ENCODE results near the gene BAG1. TPM values are rescaled to one million over a fixed set of nuclear protein-coding genes. Genes with fewer than 3 reads are reported as not detected.

Gene BAG1
- total and polyA plus RNA-seq, 12 donors: 71.9 to 159 (median 132) TPM

- no peaks in the 10 kb centered on the region for H3K9me3 ChIP-seq
- peaks cover under 1 to 100% (median 79%) of the 10 kb centered on the region in 9 donors for H3K36me3 ChIP-seq
- no peaks in the 10 kb centered on the region for H3K27me3 ChIP-seq
- intact Hi-C loops (cut with DNase I): loop anchor here in 2 of 10 donors (10.0 kb wide), 2 partner anchors 61 to 71 kb away; no protein-coding TSS in a partner anchor
- H3K27ac ChIP-seq: no peak overlapping the region
- no peaks in the 10 kb centered on the region for H3K4me1 ChIP-seq
- ATAC-seq (no peak), DNase-seq (no peak)
- H3K4me3 ChIP-seq: no peak overlapping the region
- WGBS, 2 donors: 77 to 90% methylated on average over 3 of the region's 3 CpGs
- TF ChIP-seq CTCF (IDR thresholded peaks at IDR 0.05): no peak
Measured at GRCh38 chr9:33273266-33273971, 8.9 kb upstream of the BAG1 start.

- WGBS, 2 donors: 96 to 100% methylated on average over 1 of the region's 1 CpG
- DNase-seq: no peak
- H3K36me3 ChIP-seq: peaks cover 0 to 100% (median 73%) of the 10 kb centered on the region in 9 donors
- H3K27ac ChIP-seq: no peak overlapping the region
- no peak for TF ChIP-seq CTCF (IDR thresholded peaks at IDR 0.05)
- no peak for ATAC-seq
- peaks cover 0 to 6% (median 0%) of the 10 kb centered on the region in 9 donors for H3K4me1 ChIP-seq
- H3K4me3 ChIP-seq: no peak overlapping the region
- no peaks in the 10 kb centered on the region for H3K27me3 ChIP-seq
- no peaks in the 10 kb centered on the region for H3K9me3 ChIP-seq
- intact Hi-C loops (cut with DNase I): loop anchor here in 2 of 10 donors (10.0 kb wide), 2 partner anchors 63 to 73 kb away; no protein-coding TSS in a partner anchor
Measured at GRCh38 chr9:33272061-33272460, 7.6 kb upstream of the BAG1 start.

- Histone ChIP-seq H3K27ac (no peak overlapping the region), H3K4me1 (peaks cover 4 to 24% (median 12%) of the 10 kb centered on the region in 9 donors), H3K4me3 (no peak overlapping the region), H3K27me3 (no peaks in the 10 kb centered on the region), H3K36me3 (peaks cover 0 to 93% (median 59%) of the 10 kb centered on the region in 9 donors), H3K9me3 (no peaks in the 10 kb centered on the region)
- 98% methylated on average over 3 of the region's 3 CpGs for WGBS, 2 donors
- intact Hi-C loops (cut with DNase I): loop anchor here in 2 of 10 donors (10.0 kb wide), 2 partner anchors 65 to 75 kb away; no protein-coding TSS in a partner anchor
- DNase-seq (no peak), ATAC-seq (no peak)
- TF ChIP-seq CTCF (IDR thresholded peaks at IDR 0.05): no peak
Measured at GRCh38 chr9:33270146-33270545, 5.6 kb upstream of the BAG1 start.

- Histone ChIP-seq H3K27me3 (no peaks in the 10 kb centered on the region), H3K4me1 (peaks cover 4 to 39% (median 27%) of the 10 kb centered on the region in 9 donors), H3K27ac (no peak overlapping the region), H3K36me3 (peaks cover 0 to 69% (median 43%) of the 10 kb centered on the region in 9 donors), H3K9me3 (no peaks in the 10 kb centered on the region), H3K4me3 (no peak overlapping the region)
- ATAC-seq (no peak), DNase-seq (no peak)
- TF ChIP-seq CTCF (IDR thresholded peaks at IDR 0.05): no peak
- intact Hi-C loops (cut with DNase I): no loop called here
Measured at GRCh38 chr9:33267151-33267767, 2.8 kb upstream of the BAG1 start.

Data from heart right ventricle (tissue), 16 donors.